NCI-H2171 (cell line): Measurements from ENCODE around the gene ERC1.
"Not testable (repeated sequence)": the region's sequence is repeated elsewhere in the genome, so short reads cannot be mapped to it uniquely, and the experiment has no call there.

ENCODE experiments used
- DNase-seq: peaks from one replicate; lab custom pipeline; 2025; lab: John Stamatoyannopoulos, UW

ERC1 gene

DNA sequence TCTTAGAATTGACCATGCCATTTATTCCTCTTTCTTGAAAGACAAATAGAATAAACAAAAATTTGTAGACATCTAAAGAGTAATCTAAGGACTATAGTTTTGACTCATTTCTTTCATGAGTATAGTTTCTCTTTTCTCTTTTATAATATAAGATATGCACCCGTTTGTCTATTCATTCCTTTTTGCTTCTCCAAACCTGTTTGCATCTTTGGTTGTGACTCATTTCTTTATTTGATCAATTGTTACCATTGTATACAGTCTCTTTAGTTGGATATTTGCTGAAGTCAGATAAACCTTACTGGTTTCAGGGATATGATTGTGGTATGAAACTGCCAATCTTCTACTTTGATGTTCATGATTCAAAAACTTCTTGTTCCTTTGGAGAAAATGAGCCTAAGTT, 334.6 kb downstream of the ERC1 start:
- DNase-seq, result no peak

GRCh38 chr12:1326258-1326657, 335.2 kb downstream of the ERC1 start:
- DNase-seq, result no peak

GRCh38 chr12:1328391-1328790, 337.4 kb downstream of the ERC1 start:
- no peak for DNase-seq

GRCh38 chr12:1329784-1330476, 338.9 kb downstream of the ERC1 start:
- no peak for DNase-seq

DNA sequence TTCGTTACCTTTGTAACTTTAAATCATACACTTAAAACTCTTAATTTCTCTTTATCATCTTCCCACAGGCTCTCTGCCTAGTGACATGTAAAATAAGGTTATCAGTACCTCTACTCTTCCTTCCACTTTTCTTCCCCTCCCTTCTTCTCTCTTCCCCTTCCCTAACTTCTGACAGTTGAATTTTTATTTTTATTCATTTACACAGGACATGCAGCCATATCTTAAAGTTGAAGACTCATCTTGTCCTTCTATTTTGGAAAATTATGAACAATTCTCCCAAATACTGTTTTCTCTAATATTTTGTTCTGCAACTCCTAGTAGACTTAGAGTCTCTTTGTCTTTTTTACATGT, 339.4 kb downstream of the ERC1 start:
- no peak for DNase-seq

DNA sequence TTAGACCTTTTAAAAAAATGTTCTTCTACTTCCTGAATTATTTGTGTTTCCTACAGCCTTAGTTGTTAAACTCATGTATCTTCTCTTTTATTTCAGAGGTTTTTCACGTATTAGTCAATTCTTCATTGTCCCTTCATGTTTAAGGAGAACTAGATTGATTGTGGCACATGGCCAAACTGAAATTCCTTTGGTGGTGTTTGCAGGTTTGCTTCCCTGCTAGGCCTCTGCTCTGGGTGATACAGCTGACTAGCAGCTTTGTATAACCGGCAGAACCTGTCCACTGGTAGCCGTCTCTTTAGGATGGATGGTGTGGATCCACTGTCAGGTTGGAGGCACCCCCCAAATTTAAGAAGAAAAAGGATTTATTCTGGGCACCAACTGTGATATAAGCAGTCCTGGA, 341.3 kb downstream of the ERC1 start:
- DNase-seq, result no peak

- no peak for DNase-seq
Observed at GRCh38 chr12:1338483-1339177, 347.6 kb downstream of the ERC1 start.

DNA sequence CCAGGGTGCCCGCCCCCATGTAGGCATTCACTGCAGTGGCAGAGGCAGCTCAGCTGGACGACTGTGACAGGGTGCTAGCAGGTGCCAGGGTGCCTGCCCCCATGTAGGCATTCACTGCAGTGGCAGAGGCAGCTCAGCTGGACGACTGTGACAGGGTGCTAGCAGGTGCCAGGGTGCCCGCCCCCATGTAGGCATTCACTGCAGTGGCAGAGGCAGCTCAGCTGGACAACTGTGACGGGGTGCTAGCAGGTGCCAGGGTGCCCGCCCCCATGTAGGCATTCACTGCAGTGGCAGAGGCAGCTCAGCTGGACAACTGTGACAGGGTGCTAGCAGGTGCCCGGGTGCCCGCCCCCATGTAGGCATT, 348.1 kb downstream of the ERC1 start:
- not testable (repeated sequence) for DNase-seq

GRCh38 chr12:1339618-1340319, 348.7 kb downstream of the ERC1 start:
- no peak for DNase-seq

DNA sequence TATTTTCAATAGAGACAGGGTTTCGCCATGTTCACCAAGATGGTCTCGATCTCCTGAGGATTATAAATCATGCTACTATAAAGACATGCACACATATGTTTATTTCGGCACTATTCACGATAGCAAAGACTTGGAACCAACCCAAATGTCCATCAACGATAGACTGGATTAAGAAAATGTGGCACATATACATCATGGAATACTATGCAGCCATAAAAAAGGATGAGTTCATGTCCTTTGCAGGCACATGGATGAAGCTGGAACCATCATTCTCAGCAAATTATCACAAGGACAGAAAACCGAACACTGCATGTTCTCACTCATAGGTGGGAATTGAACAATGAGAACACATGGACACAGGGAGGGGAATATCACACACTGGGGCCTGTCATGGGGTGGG, 350.2 kb downstream of the ERC1 start:
- DNase-seq, result not testable (repeated sequence)

DNA sequence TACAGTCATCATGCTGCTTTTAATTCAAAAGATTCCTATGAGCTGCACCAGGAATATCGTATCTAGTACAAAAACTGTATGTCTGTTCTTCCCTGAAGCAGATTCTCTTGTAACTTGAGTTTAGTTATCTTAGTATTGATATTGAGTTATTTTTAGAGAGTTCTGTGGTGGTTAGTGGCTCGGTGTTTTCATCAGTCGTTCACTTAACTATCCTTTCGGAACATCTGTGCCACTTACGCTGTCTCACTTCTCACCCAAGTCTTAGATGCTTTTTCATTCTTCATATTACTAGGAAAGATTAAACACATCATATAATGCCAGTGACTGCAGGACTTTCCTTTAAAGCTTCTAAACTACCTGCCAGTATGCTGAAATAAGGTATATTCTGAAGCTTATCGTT, 352.4 kb downstream of the ERC1 start:
- no peak for DNase-seq

DNA sequence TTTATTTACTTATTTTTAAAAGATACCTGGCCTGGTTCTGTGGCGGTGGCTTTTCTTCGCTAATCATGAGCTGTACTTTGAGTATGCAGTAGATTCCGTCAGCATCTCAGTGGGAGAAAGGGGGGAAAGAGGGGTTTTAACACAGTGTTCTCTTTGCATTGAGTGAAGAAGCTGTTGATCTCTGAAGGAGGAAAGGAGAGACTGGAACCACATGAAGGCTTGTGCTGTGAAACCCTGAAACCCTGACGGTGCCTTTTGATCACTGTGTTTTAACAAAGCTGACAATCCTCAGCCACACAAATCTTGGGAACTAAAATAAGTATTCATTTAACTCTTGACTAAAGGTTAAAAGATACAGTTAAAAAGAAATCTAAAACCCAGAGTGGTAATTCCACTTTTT, 353.2 kb downstream of the ERC1 start:
- DNase-seq, result no peak

- DNase-seq, result no peak
Observed at GRCh38 chr12:1346126-1346525, 355.1 kb downstream of the ERC1 start.

DNA sequence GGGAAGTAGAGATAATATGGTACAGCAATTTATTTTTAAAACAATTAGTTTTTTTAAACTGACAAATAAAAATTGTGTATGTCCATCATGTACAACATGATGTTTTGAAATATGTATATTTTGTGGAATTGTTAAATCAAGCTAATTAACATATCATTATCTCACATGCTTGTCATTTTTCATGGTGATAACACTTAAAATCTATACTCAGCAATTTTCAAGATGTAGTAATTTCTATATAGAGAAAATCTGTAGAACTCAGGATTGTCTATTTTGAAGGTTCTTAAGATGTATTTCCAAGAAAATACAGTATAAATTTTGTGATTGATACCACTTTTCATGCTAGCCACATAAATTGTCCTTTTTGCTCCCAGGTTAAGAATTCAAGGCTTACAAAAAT, 356.3 kb downstream of the ERC1 start:
- no peak for DNase-seq

GRCh38 chr12:1348606-1349005, 357.6 kb downstream of the ERC1 start:
- no peak for DNase-seq

GRCh38 chr12:1350055-1350933, 359.3 kb downstream of the ERC1 start:
- no peak for DNase-seq

- no peak for DNase-seq
Observed at GRCh38 chr12:1350934-1351240, 359.9 kb downstream of the ERC1 start.

DNA sequence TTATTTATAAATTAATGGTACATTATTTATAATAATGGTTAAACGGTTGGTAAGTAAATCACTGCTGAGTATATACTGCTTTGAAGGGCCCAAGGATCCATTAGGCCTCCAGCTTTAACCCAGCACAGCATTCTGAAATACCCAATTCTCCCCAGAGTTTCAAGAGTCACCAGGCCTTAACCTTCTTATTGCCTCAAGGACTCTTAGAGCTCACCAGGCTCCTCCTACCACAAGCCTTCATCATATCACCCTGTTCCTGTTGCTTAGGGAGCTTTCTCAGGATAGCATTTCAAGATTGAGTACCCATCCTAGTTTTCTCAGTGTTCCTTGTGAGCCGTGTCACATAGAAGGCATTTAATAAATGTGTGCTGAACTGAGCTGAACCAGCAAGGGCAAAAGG, 360.9 kb downstream of the ERC1 start:
- no peak for DNase-seq

DNA sequence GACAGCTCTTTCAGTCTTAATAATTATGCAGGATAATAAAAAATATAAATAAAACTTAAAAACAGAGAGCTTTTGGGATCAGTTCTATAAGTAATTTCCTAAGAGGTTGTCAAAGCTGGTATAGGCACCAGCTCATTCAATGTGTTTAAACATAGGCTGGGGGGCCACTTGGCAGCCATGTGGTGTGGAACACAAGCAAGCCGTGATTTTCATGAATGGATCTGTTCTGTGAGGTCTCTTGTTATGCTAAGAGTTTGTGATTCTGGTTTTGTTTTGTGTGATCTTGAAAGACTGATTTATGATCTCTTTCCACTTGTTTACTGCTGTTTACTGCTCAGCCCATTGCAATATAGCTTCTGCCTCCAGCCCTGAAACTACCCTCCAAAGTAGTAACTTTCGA, 362.4 kb downstream of the ERC1 start:
- no peak for DNase-seq

DNA sequence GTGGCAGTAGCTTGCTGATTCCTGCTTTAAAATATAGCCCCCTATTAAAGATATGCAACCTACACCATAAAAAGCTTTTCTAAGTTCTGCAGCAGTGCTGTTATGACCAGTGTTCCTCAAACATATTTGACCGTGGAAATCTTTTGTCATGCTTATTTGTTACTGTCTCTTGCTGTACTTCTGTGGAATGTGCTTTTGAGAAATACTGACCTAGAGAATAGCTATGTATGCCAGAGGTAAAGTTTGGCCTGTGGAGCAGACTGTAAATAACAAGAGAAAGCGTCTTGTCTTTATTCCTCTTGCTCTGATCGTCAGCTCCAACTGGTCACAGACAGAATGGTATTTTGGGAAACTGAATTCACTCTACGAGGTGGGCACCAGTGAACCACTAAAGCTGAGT, 364.4 kb downstream of the ERC1 start:
- no peak for DNase-seq

DNA sequence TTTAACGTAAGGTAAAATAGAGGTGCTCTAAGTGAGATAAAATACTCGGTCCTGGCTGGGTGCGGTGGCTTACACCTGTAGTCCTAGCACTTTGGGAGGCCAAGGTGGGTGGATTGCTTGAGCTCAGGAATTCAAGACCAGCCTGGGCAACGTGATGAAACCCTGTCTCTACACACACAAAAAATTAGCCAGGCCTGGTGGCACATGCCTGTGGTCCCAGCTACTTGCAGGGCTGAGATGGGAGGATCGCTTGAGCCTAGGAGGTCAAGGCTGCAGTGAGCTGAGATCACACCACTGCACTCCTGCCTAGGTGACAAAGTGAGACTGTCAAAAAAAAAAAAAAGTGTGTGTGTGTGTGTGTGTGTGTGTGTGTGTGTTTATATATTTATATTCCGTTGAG, 364.8 kb downstream of the ERC1 start:
- DNase-seq, result not testable (repeated sequence)

DNA sequence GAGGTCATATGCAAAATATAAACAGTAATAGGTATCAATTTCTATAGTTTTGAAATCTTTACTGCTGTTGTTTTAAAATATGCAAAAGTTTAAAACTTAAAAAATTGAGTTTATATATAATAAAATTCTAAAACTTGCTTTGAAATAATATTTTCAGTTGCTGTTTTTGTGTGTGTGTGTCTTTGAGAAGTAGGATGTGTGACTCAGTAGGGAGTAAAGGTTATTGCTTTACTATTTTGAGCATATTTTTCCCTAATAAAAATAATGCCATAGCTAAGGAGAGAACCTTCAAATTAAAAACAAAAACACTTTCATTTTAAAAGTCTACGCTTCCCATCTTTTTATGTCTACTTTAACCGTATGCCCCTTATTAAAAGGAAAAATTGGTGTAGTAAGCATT, 365.3 kb downstream of the ERC1 start:
- no peak for DNase-seq

DNA sequence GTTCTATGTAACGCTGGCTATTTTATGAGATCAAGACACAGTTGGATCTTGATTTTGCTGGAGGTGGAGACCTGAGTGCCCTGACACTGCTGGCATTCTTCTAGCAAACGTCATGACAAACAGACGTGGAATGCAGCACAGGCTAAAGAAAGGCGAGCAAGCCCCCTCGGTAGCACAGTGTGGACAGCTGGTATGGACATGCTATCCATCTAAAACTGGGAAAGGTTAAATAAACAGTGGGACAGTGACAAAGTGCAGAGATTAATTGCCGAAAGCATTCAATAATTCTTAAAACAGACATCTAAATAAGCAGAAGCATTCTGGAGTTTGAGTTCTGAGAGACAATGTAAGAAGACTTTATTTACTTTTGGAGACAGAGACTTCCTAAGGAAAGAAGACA, 366.1 kb downstream of the ERC1 start:
- DNase-seq, result no peak
